NOMO-1 treated with DMSO at 0.1 percent for 48 hours (cell line): ENCODE results near the gene ARMC2.
"Not testable (repeated sequence)": the region's sequence is repeated elsewhere in the genome, so short reads cannot be mapped to it uniquely, and the experiment has no call there.

ENCODE experiments used
- DNase-seq: peaks from one replicate; lab custom pipeline; 2025; ENCODE audit not compliant: unreplicated experiment; lab: John Stamatoyannopoulos, UW

Gene ARMC2

GRCh38 chr6:108951351-108951953 lies 103.2 kb downstream of the ARMC2 start:
- no peak for DNase-seq

- DNase-seq = no peak
These were observed 104.7 kb downstream of the ARMC2 start for GRCh38 chr6:108952776-108953486.

GRCh38 chr6:108953681-108954080 lies 105.5 kb downstream of the ARMC2 start:
- no peak for DNase-seq

GRCh38 chr6:108955329-108955949 lies 107.2 kb downstream of the ARMC2 start:
- DNase-seq = no peak

GRCh38 chr6:108957221-108957620 lies 109.0 kb downstream of the ARMC2 start:
- DNase-seq = no peak

DNA sequence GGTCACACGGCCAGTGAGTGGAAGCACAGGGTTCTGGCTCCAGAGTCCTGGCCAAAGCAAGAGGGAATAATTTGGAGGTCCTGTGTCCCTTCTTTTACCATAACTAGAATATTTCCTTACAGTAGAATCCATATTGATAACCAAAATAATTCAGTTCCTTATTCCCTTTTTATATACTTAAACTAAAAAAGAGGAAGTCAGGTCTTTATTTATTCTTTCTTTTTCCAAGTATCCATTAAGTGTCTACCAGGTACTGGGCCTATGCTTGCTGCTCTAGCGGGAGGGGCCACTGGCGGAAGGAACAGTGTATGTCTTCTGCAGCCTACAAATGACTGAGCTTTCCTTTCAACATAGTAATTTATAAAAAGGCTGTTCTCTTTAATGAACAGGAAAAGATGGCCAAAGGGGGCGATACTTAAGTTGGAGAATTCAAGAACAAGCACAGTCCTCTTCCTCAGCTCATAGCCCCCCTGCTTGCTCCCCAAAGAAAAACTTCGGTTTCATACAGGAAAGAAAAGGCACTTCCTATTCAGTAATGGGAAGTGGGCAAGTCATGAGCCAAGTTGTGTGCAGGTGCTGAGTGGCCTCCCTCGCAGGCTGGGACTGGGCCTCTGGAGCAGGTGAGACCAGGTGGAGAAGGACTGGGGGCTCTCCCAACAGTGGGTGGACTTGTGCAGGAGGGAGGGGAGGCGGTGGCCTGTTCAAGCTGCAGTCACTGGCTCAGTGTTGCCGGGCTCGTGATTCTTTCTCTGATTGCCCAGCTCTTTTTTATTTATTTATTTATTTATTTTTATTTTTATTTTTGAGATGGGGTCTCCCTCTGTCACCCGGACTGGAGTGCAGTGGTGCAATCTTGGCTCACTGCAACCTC lies 110.9 kb downstream of the ARMC2 start:
- peak; percentile 60 for DNase-seq

- DNase-seq = no peak
These were observed 111.9 kb downstream of the ARMC2 start for GRCh38 chr6:108959972-108960582.

GRCh38 chr6:108960601-108961000 lies 112.4 kb downstream of the ARMC2 start:
- DNase-seq = no peak

DNA sequence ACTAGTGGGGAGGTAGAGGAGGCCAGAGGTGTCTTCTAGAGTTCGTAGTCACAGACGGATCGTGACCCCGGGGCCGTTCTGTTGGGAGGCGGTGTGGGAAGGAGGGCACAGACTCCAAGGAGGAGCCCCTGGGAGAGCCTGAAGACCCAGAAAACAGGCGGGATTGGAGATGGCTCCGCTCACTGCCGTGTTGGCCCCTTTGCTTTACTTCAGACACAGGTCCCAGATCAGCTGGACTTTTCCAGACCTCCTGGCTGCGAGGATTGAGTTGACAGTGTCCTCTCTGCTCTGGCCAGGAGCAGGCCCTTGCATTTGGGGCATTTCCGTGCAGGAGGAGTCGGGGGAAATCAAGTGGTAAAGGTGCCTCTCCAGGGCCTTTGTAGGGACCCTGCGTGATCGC lies 112.9 kb downstream of the ARMC2 start:
- DNase-seq = no peak

- DNase-seq = no peak
These were observed 113.8 kb downstream of the ARMC2 start for GRCh38 chr6:108961985-108962384.

- peak; percentile 57 for DNase-seq
These were observed 118.0 kb downstream of the ARMC2 start for GRCh38 chr6:108966251-108966650.

GRCh38 chr6:108966855-108967755 lies 118.9 kb downstream of the ARMC2 start:
- peak; percentile 98 for DNase-seq

DNA sequence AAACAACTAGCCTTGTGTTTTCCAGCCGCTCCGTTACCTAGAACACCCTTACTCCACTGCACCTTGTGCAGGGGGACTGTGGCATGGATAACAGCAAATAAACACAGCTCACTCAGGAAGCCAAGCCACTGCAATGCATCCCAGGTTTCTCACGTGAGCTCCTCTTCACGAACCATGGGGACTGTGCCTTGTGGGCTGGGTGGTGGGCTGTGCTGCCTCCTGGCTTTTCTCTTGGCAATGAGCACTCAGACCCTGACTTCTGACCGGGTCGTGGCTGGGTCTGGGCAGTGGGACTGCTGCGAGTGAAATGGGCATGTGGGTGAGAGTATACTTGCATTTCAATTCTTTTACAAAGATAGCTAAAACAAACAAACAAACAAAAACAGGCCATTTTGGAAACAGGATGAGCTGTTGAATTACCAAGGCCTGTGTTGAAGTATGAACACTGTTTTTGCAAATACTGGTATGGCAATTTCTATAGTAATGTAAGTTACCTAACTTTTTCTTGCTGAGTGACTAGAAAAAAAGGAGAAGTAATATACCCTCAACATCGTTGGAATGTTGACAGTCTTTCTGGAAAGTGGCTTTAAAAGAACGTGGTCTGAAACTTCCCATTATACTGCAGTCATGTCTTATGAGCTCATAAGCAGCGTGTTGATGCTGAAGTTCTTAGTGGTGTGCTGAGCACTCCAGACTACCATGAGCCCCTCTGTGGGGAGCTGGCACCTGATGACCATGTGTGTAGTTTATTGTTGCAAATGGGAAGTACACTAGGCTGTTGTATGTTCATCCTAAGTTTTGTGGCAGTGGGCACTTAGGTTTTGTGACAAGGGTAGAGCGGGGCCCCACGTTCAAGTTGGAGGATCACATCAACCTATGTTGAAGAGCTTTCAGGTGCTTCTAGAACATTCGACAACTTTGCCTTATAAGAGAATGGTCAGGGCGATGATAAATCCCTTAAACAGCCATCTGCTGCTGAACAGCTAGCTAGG lies 120.4 kb downstream of the ARMC2 start:
- DNase-seq = peak; percentile 87

- DNase-seq = no peak
These were observed 121.6 kb downstream of the ARMC2 start for GRCh38 chr6:108969776-108970175.

GRCh38 chr6:108974201-108974600 lies 126.0 kb downstream of the ARMC2 start:
- DNase-seq = no peak

DNA sequence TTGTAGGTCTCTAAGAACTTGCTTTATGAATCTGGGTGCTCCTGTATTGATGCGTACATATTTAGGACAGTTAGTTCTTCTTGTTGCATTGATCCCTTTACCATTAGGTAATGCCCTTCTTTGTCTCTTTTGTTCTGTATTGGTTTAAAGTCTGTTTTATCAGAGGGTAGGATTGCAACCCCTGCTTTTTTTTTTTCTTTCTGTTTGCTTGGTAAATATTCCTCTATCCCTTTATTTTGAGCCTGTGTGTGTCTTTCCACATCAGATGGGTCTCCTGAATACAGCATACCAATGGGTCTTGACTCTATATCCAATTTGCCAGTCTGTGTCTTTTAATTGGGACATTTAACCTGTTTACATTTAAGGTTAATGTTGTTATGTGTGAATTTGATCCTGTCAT lies 130.4 kb downstream of the ARMC2 start:
- not testable (repeated sequence) for DNase-seq

GRCh38 chr6:108982154-108983113 lies 134.2 kb downstream of the ARMC2 start:
- DNase-seq = peak; percentile 44

DNA sequence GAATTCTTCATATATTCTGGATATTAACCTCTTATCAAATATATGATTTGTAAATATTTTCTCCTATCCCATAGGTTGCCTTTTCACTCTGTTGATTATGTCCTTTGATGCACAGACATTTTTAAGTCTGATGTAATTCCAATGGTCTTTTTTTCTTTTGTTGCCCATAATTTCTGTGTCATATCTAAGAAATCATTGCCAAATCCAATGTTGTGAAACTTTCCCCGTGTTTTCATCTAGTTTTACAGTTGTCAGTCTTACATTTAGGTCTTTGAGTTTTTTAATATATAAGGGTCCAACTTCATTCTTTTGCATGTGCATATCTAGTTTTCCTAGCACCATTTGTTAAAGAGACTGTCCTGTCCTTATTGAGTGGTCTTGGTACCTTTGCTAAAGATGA lies 134.9 kb downstream of the ARMC2 start:
- no peak for DNase-seq
